KG1 (cell line): ENCODE measurements around the gene ANKRD10.

Source experiments
- DNase-seq: peaks from one replicate; lab custom pipeline; 2025; lab: John Stamatoyannopoulos, UW

Gene ANKRD10

DNA sequence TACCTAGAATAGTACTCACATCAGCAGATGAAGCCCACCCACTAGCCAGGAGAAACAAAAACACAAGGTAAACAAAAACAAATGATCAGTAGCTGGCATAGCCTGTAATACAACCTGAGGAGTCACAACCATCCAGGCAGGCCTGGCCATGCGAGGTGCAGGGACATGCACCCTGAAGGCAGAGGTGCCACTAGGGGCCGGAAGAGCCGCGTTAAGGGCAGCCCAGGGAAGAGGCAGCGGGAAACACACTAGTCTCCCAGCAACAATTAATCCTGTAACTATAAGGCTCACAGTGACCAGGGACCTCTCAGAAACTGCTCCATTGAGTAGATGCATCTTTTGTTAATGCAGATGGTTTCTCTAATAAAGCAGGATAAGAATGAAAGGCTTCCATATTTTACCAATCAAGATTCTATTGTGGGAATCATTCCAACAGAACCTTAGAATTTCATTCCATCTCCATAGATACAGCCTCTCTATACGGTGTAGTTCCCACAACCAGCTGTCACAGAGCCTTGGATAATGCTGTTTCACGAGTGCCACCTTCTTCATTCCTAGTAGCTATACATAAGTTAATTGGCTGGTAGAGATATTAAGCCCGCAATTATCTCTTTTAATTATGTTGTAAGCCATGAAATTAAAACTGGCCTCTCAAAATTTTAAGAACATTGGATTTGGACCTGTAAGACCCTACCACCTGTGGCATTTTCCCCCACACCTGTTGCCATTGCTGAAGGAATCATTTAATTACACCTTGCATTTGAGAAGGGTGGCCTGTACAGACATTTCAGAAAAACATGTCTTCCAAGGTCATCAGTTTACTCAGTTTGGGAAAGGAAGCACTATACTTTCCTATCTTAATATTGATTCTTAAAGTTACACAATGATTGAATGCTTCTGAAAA is 28.7 kb downstream of the ANKRD10 start:
- DNase-seq, result no peak

DNA sequence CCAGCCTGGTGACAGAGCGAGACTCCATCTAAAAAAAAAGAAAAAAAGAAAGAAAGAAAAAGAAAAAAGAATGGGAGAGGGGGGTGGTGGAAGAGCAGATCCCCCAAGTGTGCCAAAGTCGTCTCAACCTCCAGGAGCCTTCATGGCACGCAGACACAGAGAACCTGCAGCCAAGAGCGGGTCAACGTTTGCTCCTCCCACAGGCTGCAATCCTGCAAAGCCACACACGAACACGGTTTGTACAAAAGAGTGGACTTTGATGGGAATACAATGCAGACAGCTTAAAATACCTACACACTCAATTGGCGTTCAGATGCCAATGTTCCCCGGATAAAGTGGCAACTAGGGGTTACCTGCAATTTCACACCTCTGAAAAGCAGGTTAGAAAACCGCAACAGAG is 29.4 kb downstream of the ANKRD10 start:
- no peak for DNase-seq

DNA sequence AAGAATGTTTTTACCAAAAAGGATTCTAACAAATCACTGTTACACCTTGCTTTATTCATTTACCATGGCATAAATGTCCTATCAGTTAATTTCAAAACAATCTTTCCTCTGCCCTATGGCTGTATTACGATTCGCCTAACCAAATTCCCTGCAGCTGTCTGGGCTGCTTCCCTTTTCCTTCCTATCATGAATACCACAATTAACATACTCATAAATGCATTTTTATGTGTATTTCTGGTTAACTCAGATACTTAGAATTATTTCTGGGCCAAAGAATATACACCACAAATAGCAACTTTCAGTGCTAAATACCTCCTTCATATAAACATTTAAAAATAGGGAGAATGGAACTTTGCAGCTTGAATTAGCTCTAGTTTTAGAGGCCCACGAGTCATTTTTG is 30.4 kb downstream of the ANKRD10 start:
- no peak for DNase-seq

DNA sequence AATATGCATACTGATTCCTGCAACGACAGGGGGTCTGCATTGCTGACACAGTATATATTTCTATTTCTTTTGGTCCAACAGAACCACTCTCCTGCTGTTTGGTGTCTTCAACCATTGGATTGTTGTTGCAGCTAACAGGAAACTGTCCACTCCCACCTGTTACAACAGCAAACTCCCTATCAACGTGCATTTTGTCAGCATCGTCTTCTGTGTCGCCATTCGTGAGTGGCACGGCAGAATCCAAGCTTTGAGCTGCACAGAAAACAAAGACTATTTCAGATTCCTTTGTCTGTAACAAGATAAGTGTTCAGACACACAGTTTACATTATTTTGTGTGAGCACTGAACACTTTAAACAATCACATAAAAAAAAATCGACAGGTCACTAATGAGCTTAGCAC is 31.3 kb downstream of the ANKRD10 start:
- no peak for DNase-seq

DNA sequence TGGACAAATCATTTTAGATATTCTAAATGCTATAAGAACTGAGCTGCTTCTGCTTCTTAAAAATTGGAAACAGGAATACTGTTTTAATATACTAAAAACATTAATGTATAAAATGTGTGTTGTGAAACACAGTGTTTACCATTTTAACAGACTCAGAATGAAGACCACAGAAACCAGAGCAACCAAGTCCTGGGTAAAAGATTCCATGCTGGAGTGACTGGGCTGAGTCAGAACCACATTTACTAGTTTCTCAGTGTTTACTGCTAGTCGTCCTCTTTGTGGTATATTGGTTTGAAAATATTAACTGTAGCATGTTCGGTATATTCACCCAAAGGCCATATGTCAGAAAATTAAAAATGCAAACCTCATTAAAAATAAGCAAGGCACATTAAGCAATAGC is 31.9 kb downstream of the ANKRD10 start:
- DNase-seq, result no peak

DNA sequence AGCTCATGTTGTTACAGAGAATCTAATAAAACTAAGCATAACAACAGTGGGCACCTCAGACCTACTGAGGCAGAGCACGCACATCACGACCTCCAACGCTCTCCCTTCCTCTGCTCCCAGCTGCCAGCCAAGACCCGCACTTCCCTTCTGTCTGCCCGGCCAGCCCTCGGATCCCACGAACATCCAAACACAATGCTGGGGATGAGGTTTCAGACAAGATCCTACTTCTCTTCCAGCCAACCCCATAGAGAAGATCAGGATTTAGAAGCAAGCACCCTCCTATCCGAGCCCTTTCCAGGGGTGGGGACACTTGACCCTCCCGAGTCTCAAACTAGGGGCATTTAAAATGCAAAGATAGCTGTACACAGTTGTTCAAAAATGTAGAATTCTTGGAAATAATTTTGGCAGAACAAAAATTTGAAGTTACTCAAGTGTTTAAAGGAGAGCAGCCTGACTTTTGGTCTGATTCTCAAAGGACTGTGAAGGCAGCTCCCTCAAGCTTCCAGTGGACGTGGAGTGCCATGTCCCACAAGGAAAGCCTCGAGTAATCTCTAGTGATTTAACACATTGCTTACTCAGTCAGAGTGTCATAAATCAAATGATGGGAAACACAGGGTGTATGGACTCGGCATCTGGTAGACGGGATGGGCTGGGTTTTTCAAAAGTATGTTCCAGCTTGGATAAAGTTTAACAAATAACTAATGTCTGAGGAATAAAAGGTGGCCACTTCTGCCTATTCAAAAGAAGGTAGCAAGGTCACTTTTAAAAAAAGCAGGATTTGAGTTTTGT is 32.8 kb downstream of the ANKRD10 start:
- DNase-seq, result no peak

DNA sequence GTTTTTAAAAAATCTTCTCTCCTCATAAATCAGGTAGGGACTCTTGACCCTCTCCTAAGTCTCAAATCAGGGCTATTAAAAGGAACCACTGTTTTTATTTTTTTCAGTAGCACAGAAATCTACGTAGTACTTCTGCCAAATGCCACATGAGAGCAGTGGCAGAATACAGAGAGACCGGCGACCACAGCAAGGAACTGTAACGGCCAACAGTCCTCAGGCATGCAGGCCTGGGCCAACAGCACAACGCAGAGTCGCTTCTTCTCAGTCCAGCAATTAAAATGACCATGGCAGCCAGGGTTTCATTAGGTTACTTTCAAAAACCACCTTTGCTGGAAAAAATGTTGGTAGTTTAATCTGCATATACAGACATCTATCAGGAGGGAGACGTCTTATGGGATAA is 34.2 kb downstream of the ANKRD10 start:
- DNase-seq, result no peak

DNA sequence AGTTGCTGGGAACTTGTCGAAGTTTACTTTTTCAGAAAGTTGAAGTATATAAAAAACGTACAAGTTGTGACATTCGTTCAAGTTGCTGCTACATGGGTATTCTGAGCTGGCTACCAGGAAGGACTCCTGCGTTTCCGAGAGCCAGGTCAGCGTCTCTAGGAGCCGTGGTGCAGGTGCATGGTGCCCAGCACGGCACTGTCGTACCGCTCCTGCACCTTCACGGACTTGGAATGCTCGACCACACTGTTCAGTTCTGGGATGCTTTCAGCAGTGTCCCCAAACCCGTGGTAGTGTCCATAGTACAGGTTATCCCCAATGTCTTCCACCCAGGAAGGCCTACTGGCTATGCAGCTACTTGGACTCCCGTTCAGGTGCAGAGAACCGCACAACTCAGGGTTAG is 35.4 kb downstream of the ANKRD10 start:
- no peak for DNase-seq

DNA sequence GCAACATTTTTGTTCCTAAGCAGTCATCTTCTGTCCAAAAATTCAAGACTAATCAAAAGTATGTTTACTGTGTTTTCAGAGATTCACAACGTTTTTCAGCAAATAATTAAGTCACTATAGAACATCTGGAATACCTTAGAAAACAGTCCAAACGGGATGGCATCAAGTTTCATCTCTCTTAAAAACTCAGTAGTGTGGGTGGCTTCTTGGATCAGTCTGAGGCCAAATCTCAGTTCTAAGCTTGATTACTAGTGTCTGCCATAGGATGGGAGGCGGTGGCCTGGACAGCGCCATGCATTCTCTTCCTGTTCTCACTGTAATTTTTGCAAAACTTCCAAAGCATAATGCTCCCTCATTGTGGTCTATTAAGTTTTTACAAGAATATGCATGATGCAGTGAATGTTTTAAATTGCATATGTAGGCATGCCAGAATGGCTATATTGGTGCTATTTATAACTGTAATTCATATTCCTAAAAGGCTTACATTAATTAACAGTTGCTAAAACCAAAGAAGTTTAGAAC is 37.1 kb downstream of the ANKRD10 start:
- DNase-seq, result no peak

DNA sequence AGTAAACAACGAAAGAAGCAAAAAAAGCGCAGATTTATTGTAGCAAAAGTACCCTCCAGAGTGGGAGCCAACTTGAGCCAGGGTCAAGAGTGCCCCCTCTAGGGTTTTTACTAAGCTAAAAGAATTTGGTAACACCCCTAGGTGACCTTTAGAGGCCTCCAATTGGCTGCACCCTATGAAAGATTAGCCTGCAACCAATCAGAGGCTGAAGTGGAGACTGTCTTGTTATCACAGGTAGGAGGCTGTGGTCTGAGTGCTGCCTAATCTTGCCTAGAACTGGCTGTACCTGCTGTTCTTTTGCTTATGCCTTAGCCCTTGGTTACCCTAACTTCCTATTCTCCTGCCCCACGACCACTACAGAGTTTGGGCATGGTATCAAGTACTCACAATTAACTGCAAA is 38.3 kb downstream of the ANKRD10 start:
- no peak for DNase-seq

DNA sequence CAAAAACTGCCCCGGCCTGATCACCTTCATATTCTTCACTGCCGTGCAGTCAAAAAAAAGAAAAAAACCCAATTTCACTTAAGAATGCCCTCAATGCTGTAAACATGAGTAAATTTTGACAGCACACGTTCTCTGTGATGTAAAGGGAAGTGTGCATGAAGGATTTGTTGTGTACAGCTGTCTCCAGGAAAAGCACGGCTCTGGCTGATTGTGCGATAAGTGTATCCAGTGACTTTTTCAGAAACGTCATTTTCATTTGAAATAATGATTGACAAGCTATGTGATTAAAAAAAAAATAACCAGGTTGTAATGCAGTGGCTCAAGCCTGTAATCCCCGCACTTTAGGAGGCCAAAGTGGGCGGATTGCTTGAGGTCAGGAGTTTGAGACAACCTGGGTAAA is 39.6 kb downstream of the ANKRD10 start:
- no peak for DNase-seq

DNA sequence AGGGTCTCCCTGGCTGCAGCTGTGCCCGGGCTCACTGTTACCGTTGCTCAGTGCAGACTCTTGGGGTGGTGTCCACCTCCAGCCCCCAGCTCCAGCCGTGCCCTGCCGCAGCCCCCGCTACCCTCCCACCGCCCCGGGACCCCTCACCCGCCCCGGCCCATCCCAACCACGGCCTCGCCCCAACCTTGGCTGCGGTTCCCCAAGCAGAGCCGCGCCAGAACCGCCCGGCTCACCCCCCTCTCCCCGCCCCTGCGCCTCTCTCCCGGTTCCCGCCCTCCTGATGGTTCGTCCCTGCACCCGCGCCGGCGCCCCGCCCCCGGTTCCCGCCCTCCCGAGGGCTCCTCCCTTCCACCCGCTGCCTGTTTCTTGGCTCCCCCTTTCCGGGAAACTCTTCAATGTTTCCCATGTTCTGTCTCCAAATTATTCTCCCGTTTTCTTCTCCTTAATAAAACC is 40.3 kb downstream of the ANKRD10 start:
- DNase-seq, result no peak

DNA sequence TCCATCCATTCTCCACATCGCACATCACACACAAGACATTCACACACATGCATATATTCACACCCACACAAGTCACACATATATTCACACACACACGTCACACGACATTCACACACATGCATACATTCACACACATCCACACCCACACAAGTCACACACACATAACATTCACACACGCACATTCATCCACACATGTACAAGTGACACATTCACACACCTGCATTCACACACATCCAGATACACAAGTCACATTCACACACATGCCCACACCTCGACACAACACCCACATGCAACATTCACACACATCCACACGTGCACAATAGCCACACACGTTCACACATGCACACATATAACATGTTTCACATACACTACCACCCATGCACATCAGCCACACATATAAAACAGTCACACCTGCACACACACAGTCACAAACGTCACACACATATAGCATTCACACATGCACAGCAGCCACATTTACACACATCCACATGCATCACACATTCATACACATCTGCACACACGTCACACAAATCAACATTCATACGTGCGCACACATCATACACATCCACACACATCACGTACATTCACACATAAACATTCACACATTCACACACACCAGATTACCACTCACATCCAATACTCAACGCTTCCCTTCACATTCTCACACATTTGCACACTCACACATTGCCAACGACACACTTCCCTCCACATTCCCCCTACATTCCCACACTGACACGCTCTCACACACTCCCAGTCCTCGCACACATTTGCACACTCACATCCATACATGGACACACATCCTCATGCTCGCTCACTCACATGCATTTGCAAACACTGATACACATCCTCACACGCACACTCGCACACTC is 41.0 kb downstream of the ANKRD10 start:
- no peak for DNase-seq

DNA sequence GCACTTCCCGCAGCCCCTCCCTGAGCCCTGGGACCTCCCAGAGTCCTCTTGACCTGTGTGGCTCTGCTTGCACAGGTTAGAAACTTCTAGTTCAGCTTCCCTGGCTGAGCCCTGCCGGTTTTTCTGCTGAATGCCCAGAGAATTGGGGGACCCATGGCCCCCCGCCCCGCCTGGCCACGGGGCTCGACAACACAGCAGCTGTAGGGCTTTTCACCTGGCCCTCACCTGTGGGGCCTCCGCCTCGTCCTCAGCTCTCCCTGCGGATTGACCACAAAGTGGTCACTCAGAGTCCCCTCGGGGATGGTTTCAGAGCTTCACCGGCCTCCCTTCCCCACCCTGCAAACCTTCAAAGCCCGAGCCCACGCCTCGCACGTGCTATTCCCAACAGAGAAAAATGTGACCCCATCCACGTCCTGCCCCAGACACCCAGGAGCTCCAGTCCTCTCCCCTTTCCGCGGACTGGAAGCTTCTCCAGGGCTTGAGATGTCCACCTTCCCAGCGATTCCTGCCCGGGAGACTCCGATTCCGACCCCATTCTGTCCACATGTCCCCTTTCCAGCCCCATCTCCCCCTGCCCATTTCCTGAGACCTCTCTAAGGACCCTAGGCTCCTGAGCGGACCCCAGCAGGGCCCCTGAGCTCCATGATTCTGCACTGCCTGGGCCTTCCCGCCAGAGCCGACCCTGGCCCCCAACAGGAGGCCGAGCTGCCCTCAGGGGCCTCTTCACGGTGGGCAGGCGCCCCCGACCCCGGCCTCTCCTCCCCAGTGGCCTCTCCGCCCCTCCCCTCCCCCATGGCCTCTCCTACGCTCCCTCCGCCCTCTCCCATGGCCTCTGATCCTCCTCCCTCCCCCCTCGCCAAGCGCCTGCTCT is 41.9 kb downstream of the ANKRD10 start:
- DNase-seq, result no peak

DNA sequence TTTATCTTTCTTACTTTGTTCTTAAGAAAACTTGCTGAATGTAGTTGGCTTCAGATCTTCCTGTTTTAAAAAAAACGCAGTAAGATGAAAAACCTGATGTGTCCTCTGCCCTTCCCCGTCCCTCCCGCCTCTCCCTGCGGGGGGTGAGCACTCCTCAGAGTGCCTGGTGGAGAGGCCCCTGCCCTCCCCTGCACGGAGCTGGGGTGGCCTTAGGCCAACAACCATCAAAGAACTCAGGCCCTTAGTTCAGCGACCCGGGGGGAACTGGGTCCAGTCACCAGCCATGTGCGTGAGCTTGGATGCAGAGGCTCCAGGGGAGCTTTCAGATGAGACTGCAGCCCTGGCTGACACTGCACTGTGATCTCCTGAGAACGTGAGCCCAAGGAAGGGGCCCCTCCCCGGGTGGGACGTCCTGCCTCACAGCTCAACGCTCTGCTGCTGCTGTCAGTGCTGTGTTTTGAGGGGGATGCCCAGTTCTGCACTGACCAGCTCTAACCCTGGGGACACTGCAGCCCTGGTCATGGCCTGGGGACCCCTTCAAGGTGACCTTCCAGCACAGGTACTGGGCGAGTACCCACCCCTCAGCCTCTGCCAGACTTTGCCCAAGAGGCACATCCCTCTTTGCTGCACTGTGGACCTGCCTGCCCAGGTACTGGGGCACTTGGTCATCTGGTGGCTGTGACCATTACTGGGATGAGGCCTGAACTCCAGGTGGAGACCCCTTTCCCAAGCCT is 42.7 kb downstream of the ANKRD10 start:
- DNase-seq, result no peak

DNA sequence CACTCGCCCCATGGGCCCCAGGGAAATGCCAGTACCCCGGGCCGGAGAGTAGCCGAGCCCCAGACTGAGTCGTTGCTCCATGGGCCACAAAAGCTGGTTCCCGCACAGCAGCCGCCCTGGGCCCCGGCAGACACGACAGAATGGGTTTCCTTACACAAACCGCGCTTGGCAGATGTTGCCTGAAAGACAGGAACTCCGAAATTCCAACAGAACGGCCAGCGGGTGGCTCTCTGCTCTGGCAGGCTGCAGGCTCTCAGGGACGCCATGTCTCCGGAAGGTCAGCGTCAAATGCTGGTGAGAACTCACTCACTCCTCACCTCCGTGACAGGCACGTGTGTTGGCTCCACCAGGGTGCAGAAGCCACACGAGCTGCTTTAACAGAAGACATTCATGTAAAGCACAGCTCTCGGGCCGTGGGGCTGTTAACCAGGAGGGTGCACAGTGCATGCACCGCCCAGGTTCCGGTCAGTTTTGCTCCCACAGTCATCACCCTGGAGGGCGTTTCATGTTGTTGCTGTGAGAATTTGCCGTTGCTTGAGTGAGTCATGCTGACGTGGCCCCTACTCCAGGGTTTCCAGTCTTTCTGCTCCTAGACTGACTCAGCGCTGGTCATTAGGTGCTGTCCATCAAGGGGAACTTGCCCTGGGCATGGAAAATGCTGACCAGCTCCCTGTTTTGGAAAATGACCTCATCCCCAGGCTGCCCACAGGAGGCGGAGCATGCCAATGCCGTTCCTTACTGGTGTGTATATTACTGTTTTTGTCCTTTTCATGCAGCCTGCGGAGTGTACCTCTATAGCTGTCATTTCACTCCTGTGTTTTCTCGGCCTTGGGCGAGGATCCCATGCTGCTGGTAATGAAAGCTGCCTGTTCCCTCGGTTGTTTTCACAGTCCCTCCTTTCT is 44.8 kb downstream of the ANKRD10 start:
- DNase-seq, result no peak

DNA sequence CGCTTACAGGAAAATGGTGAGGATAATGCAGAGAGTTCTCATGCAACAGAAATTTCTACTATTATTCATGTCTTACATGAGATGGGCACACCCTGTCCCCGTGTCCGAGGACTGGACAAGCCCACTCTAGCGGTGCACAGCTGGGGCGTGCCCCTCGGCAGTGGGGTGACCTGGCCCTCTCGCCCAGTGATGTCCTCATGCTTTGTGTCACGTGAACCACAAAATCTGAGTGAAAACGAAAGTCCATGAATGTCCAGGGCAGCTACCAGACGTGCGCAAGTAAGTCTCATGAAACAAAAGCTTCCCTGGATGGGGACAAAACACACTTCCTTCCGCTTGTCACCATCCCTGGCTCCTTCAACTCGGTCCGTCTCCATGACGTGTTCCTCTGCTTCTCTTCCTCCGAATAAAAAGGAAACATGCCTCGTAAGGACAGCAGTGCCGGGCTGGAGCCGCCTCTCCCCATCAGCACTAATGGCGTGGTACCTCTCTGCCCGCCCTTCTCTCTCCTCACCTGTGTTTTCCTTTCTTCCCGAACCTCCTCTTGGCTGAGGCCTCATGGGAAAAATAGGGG is 45.6 kb downstream of the ANKRD10 start:
- DNase-seq, result no peak

DNA sequence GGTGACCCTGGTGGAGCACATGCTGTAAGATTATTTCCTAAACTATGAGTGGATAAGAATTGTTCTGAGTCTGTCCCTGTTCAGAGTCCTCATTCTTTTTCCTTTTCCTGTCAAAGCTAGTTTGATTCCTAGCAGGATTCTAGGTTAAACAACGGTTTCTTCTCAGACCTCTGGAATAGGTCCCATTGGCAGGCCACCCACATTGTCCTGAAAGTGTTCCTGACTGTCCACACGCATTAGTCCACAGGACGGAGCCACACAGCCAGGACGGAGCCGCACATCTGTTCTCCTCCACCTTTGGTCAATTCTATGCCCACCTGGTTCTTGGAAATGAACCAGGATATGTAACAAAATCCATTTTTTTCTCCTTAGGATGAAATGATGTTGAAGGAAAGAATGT is 46.1 kb downstream of the ANKRD10 start:
- no peak for DNase-seq

DNA sequence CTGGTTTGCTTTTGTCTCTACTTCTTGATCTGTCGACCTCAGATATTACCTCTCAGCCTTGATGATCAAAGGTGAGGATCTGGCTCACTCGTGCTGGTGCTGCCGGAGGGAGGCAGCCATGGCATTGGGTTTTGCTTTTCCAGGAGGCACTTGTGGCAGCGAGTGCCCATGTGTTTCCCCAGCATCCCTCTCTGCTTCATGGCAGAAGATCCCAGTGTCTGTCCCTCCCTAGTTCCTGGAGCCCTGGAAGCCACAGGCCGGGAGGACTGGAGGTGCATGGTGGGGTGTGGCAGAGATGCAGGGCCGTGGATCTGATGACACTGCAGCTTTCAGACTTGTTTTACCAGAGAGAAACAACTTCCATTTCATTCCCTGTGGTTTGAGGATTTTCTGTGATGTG is 47.5 kb downstream of the ANKRD10 start:
- no peak for DNase-seq
